GM23338 (cell line): ENCODE results near the gene PCDHGC4. TPM values are rescaled to one million over a fixed set of nuclear protein-coding genes. Genes with fewer than 3 reads are reported as not detected.

Experiments used
- ATAC-seq: fragments of 200-7000 bp; cut with Tn5 transposase; 3 replicates; pipeline ENCODE4 v1.9.1; 2020
- DNase-seq: peaks from one replicate; pipeline ENCODE4 v3.0.0-alpha.2; 2015; ENCODE audit warnings: low spot score
- H2AFZ ChIP-seq: fragments of 200-600 bp; sonication (generic); 2 replicates; pipeline ENCODE4 v1.8.0; 2016; ENCODE audit warnings: antibody characterized with exemption, mild to moderate bottlenecking, moderate library complexity
- H3F3A ChIP-seq: fragments of 200-600 bp; sonication (generic); replicated peaks from 2 replicates; pipeline ENCODE4 v1.8.0; 2017; ENCODE audit warnings: antibody characterized with exemption, mixed run types, low read depth
- H3K27ac ChIP-seq: fragments of 200-600 bp; sonication (generic); 2 replicates; pipeline ENCODE4 v1.6.1; 2016; ENCODE audit warnings: low read depth
- H3K27me3 ChIP-seq: fragments of 200-600 bp; sonication (generic); 2 replicates; pipeline ENCODE4 v1.8.0; 2016; ENCODE audit warnings: mild to moderate bottlenecking, mixed run types, moderate library complexity; ENCODE audit not compliant: insufficient read depth
- H3K36me3 ChIP-seq: fragments of 200-600 bp; sonication (generic); 2 replicates; pipeline ENCODE4 v1.8.0; 2016; ENCODE audit warnings: mild to moderate bottlenecking; ENCODE audit not compliant: insufficient read depth
- H3K4me1 ChIP-seq: fragments of 200-600 bp; sonication (generic); 2 replicates; pipeline ENCODE4 v1.8.0; 2016; ENCODE audit warnings: mild to moderate bottlenecking, moderate library complexity; ENCODE audit not compliant: insufficient read depth
- H3K4me2 ChIP-seq: fragments of 200-600 bp; sonication (generic); 2 replicates; pipeline ENCODE4 v1.7.1; 2017; ENCODE audit warnings: mixed run types
- H3K4me3 ChIP-seq: fragments of 200-600 bp; sonication (generic); 2 replicates; pipeline ENCODE4 v1.6.1; 2016; ENCODE audit warnings: mixed run types
- H3K79me2 ChIP-seq: fragments of 200-600 bp; sonication (generic); replicated peaks from 2 replicates; pipeline ENCODE4 v1.8.0; 2017; ENCODE audit warnings: mild to moderate bottlenecking; ENCODE audit not compliant: insufficient read depth
- H3K9me2 ChIP-seq: fragments of 200-600 bp; sonication (generic); 2 replicates; pipeline ENCODE4 v1.8.0; 2017; ENCODE audit not compliant: insufficient read depth
- H4K20me1 ChIP-seq: fragments of 200-600 bp; sonication (generic); replicated peaks from 2 replicates; pipeline ENCODE4 v1.8.0; 2017; ENCODE audit warnings: mild to moderate bottlenecking; ENCODE audit not compliant: insufficient read depth
- H3K27ac Mint-ChIP-seq: 2 replicates; pipeline ENCODE4 v1.8.0; 2020; ENCODE audit warnings: inconsistent platforms, mild to moderate bottlenecking, moderate library complexity, mixed read lengths
- H3K27me3 Mint-ChIP-seq: 3 replicates; pipeline ENCODE4 v1.8.0; 2022; ENCODE audit warnings: low read depth, mild to moderate bottlenecking, moderate library complexity, mixed read lengths, inconsistent platforms; ENCODE audit not compliant: insufficient read depth, poor library complexity
- H3K36me3 Mint-ChIP-seq: 3 replicates; pipeline ENCODE4 v1.8.0; 2021; ENCODE audit warnings: low read depth, mild to moderate bottlenecking, inconsistent platforms, moderate library complexity, mixed read lengths
- H3K4me1 Mint-ChIP-seq: 3 replicates; pipeline ENCODE4 v1.8.0; 2020; ENCODE audit warnings: mild to moderate bottlenecking, inconsistent platforms, mixed read lengths
- H3K4me3 Mint-ChIP-seq: 3 replicates; pipeline ENCODE4 v1.8.0; 2021; ENCODE audit warnings: moderate library complexity, mild to moderate bottlenecking, inconsistent platforms, mixed read lengths
- H3K9me3 Mint-ChIP-seq: 3 replicates; pipeline ENCODE4 v1.8.0; 2020; ENCODE audit warnings: moderate library complexity, mild to moderate bottlenecking, inconsistent platforms, mixed read lengths
- CREB1 ChIP-seq: fragments of 250-450 bp; sonication (Bioruptor Pico); IDR thresholded peaks from 2 replicates; pipeline ENCODE4 v1.5.0; 2020; ENCODE audit warnings: low read depth, mild to moderate bottlenecking, moderate library complexity
- EZH2 ChIP-seq: fragments of 200-600 bp; sonication (generic); IDR thresholded peaks from one replicate; pipeline ENCODE4 v1.8.0; 2017; ENCODE audit warnings: antibody characterized with exemption, mild to moderate bottlenecking, low read depth; ENCODE audit not compliant: unreplicated experiment
- EZH2phosphoT487 ChIP-seq: fragments of 200-600 bp; sonication (generic); IDR thresholded peaks from one replicate; pipeline ENCODE4 v1.8.1; 2018; ENCODE audit warnings: antibody characterized with exemption; ENCODE audit not compliant: unreplicated experiment
- JUNB ChIP-seq: IDR thresholded peaks from one replicate; pipeline ENCODE4 v1.6.1; 2016; ENCODE audit warnings: antibody characterized with exemption; ENCODE audit not compliant: unreplicated experiment
- STAT1 ChIP-seq: IDR thresholded peaks from one replicate; pipeline ENCODE4 v1.6.1; 2016; ENCODE audit warnings: antibody characterized with exemption; ENCODE audit not compliant: unreplicated experiment
- ZNF331 ChIP-seq: fragments of 250-450 bp; sonication (Bioruptor Pico); IDR thresholded peaks from 2 replicates; pipeline ENCODE4 v1.5.0; 2020; ENCODE audit warnings: low read depth, mild to moderate bottlenecking, moderate library complexity
- polyA plus RNA-seq: library from polyadenylated mRNA; unstranded; fragments of >200 nt; fragmentation: Nextera tagmentation; extraction: Ambion mirVana; gene quantifications from 2 replicates; pipeline ENCODE4 v1.2.1, GENCODE V29; 2016
- total RNA-seq: library from RNA; depleted of rRNA; stranded (reverse); fragments of >200 nt; shearing (Covaris generic); gene quantifications from 2 replicates; pipeline ENCODE4 v1.2.3, GENCODE V29; 2014
- TF ChIP-seq, protein P1 (sequence below): IDR thresholded peaks from one replicate; pipeline ENCODE4 v1.6.1; 2018; ENCODE audit warnings: antibody characterized with exemption; ENCODE audit not compliant: unreplicated experiment
- TF ChIP-seq, protein P2 (sequence below), 2 experiments: fragments of 200-600 bp in 1 of 2; sonication (generic) in 1 of 2; conservative IDR thresholded peaks; 2 replicates each; pipeline versions ENCODE4 v1.5.1 to v1.6.1; 2016 to 2017; ENCODE audit warnings: antibody characterized with exemption in 2 of 2, low read depth in 2 of 2, mild to moderate bottlenecking in 2 of 2, moderate library complexity in 1 of 2
- TF ChIP-seq, protein P3 (sequence below): IDR thresholded peaks from 2 replicates; pipeline ENCODE4 v1.6.1; 2016; ENCODE audit warnings: antibody characterized with exemption

The PCDHGC4 gene
- total and polyA plus RNA-seq, 2 experiments from 2014 or later = 0.31 to 3.0 TPM

DNA sequence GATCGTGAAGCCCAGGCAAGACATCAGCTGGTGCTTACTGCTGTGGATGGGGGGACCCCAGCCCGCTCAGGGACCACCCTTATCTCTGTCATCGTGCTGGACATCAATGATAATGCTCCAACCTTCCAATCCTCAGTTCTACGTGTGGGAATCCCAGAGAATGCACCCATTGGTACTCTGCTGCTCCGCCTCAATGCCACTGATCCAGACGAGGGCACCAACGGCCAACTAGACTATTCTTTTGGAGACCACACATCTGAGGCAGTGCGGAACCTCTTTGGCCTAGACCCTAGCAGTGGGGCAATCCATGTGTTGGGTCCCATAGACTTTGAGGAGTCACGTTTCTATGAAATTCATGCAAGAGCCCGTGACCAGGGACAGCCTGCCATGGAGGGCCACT, 5.0 kb downstream of the PCDHGC4 start:
- H3K27ac Mint-ChIP-seq = no peak overlapping the region
- Histone ChIP-seq H3K9me2 (no peaks in the 10 kb centered on the region), H3K79me2 (no peaks in the 10 kb centered on the region), H3K4me2 (no peak overlapping the region), H3K27ac (no peak overlapping the region), H3F3A (0 out of 2 replicates have a peak, but pooled peaks cover 3% of the 10 kb centered on the region), H3K27me3 (peaks cover 81% of the 10 kb centered on the region), H3K4me1 (peaks cover 29% of the 10 kb centered on the region), H3K36me3 (no peaks in the 10 kb centered on the region), H2AFZ (no peak overlapping the region), H4K20me1 (peaks cover 3% of the 10 kb centered on the region; the same call in 1 of the 2 replicates), H3K4me3 (no peak overlapping the region)
- peaks cover 17% of the 10 kb centered on the region for H3K36me3 Mint-ChIP-seq
- peaks cover 68% of the 10 kb centered on the region for H3K27me3 Mint-ChIP-seq
- no peak overlapping the region for H3K4me3 Mint-ChIP-seq
- TF ChIP-seq, protein P1, sequence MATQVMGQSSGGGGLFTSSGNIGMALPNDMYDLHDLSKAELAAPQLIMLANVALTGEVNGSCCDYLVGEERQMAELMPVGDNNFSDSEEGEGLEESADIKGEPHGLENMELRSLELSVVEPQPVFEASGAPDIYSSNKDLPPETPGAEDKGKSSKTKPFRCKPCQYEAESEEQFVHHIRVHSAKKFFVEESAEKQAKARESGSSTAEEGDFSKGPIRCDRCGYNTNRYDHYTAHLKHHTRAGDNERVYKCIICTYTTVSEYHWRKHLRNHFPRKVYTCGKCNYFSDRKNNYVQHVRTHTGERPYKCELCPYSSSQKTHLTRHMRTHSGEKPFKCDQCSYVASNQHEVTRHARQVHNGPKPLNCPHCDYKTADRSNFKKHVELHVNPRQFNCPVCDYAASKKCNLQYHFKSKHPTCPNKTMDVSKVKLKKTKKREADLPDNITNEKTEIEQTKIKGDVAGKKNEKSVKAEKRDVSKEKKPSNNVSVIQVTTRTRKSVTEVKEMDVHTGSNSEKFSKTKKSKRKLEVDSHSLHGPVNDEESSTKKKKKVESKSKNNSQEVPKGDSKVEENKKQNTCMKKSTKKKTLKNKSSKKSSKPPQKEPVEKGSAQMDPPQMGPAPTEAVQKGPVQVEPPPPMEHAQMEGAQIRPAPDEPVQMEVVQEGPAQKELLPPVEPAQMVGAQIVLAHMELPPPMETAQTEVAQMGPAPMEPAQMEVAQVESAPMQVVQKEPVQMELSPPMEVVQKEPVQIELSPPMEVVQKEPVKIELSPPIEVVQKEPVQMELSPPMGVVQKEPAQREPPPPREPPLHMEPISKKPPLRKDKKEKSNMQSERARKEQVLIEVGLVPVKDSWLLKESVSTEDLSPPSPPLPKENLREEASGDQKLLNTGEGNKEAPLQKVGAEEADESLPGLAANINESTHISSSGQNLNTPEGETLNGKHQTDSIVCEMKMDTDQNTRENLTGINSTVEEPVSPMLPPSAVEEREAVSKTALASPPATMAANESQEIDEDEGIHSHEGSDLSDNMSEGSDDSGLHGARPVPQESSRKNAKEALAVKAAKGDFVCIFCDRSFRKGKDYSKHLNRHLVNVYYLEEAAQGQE = no peak
- TF ChIP-seq, protein P2, sequence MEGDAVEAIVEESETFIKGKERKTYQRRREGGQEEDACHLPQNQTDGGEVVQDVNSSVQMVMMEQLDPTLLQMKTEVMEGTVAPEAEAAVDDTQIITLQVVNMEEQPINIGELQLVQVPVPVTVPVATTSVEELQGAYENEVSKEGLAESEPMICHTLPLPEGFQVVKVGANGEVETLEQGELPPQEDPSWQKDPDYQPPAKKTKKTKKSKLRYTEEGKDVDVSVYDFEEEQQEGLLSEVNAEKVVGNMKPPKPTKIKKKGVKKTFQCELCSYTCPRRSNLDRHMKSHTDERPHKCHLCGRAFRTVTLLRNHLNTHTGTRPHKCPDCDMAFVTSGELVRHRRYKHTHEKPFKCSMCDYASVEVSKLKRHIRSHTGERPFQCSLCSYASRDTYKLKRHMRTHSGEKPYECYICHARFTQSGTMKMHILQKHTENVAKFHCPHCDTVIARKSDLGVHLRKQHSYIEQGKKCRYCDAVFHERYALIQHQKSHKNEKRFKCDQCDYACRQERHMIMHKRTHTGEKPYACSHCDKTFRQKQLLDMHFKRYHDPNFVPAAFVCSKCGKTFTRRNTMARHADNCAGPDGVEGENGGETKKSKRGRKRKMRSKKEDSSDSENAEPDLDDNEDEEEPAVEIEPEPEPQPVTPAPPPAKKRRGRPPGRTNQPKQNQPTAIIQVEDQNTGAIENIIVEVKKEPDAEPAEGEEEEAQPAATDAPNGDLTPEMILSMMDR (conservative IDR thresholded peaks at IDR 0.05; ENCODE audit: low read depth in 2 of 2) = no peak
- TF ChIP-seq ZNF331 (CRISPR knock-in tag) = no peak
- no peak for TF ChIP-seq EZH2phosphoT487
- no peak for TF ChIP-seq CREB1
- no peak for TF ChIP-seq EZH2
- TF ChIP-seq, protein P3, sequence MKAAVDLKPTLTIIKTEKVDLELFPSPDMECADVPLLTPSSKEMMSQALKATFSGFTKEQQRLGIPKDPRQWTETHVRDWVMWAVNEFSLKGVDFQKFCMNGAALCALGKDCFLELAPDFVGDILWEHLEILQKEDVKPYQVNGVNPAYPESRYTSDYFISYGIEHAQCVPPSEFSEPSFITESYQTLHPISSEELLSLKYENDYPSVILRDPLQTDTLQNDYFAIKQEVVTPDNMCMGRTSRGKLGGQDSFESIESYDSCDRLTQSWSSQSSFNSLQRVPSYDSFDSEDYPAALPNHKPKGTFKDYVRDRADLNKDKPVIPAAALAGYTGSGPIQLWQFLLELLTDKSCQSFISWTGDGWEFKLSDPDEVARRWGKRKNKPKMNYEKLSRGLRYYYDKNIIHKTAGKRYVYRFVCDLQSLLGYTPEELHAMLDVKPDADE = no peak
- TF ChIP-seq JUNB = no peak
- no peaks in the 10 kb centered on the region for H3K9me3 Mint-ChIP-seq
- H3K4me1 Mint-ChIP-seq = peaks cover 50% of the 10 kb centered on the region
- no peak for ATAC-seq
- no peak for DNase-seq

DNA sequence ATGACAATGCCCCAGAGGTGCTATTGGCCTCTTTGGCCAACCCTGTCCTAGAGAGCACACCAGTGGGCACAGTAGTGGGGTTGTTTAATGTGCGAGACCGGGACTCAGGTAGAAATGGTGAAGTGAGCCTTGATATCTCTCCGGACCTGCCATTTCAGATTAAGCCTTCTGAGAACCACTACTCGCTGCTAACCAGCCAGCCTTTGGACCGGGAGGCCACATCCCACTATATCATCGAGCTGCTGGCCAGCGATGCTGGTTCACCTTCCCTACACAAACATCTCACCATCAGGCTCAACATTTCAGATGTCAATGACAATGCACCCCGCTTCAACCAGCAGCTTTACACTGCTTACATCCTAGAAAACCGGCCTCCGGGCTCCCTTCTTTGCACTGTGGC, 5.4 kb downstream of the PCDHGC4 start:
- H4K20me1 ChIP-seq = peaks cover 3% of the 10 kb centered on the region; the same call in 1 of the 2 replicates
- H3K27ac ChIP-seq = no peak overlapping the region
- peaks cover 47% of the 10 kb centered on the region for H3K4me1 Mint-ChIP-seq
- H3K27me3 Mint-ChIP-seq = peaks cover 64% of the 10 kb centered on the region
- H3K36me3 ChIP-seq = no peaks in the 10 kb centered on the region
- H3K9me3 Mint-ChIP-seq = no peaks in the 10 kb centered on the region
- H3K36me3 Mint-ChIP-seq = peaks cover 17% of the 10 kb centered on the region
- ATAC-seq = no peak
- H3K4me3 ChIP-seq = no peak overlapping the region
- no peak overlapping the region for H3K27ac Mint-ChIP-seq
- peaks cover 32% of the 10 kb centered on the region for H3K4me1 ChIP-seq
- no peak for DNase-seq
- no peaks in the 10 kb centered on the region for H3K9me2 ChIP-seq
- no peak overlapping the region; the same call in 2 of the 3 replicates for H3K4me3 Mint-ChIP-seq
- no peaks in the 10 kb centered on the region for H3K79me2 ChIP-seq
- H3K27me3 ChIP-seq = peaks cover 78% of the 10 kb centered on the region
- no peak overlapping the region for H3K4me2 ChIP-seq
- H2AFZ ChIP-seq = no peak overlapping the region
- 0 out of 2 replicates have a peak, but pooled peaks cover 7% of the 10 kb centered on the region for H3F3A ChIP-seq
- TF ChIP-seq, protein P1 = no peak
- TF ChIP-seq STAT1 = no peak
